Gastroesophageal sphincter (tissue), 4 donors: Measurements from ENCODE around the gene CTSE. TPM values are rescaled to one million over a fixed set of nuclear protein-coding genes. Genes with fewer than 3 reads are reported as not detected.
"Not testable (repeated sequence)": the region's sequence is repeated elsewhere in the genome, so short reads cannot be mapped to it uniquely, and the experiment has no call there.

Source experiments
- ATAC-seq: fragments of 150-250 bp; one replicate; pipeline ENCODE4 v1.9.1; 2016; ENCODE audit warnings: mild to moderate bottlenecking, moderate library complexity
- H3K27ac ChIP-seq, 4 donors: fragments of 200-600 bp; sonication (generic) in 3 of 4; 1 replicate in 3 of 4; 2 replicates in 1 of 4; pipeline ENCODE4 v1.5.1; 2016 to 2019
- H3K27me3 ChIP-seq: fragments of 200-600 bp; sonication (generic); one replicate; pipeline ENCODE4 v1.5.1; 2019
- H3K36me3 ChIP-seq, 2 donors: fragments of 200-600 bp; sonication (generic); one replicate each; pipeline ENCODE4 v1.5.1; 2019; ENCODE audit warnings: control low read depth in 1 of 2
- H3K4me1 ChIP-seq, 3 donors: fragments of 200-600 bp; sonication (generic); 1 replicate in 2 of 3; 2 replicates in 1 of 3; pipeline ENCODE4 v1.5.1; 2016 to 2019; ENCODE audit warnings: control low read depth in 2 of 3
- H3K4me3 ChIP-seq, 2 donors: fragments of 200-600 bp; sonication (generic); one replicate each; pipeline ENCODE4 v1.5.1; 2019; ENCODE audit warnings: mild to moderate bottlenecking in 1 of 2, moderate library complexity in 1 of 2
- H3K9me3 ChIP-seq, 3 donors: fragments of 200-600 bp; sonication (generic); one replicate each; pipeline ENCODE4 v1.5.1; 2017 to 2019; ENCODE audit warnings: control low read depth in 2 of 3
- CTCF ChIP-seq, 4 experiments: fragments of 200-600 bp in 2 of 4; fragments of 450-650 bp in 2 of 4; sonication (generic) in 1 of 4; IDR thresholded peaks; one replicate each; pipeline ENCODE4 v1.5.1; 2017 to 2019; ENCODE audit warnings: antibody characterized with exemption in 4 of 4, mild to moderate bottlenecking in 2 of 4, moderate library complexity in 2 of 4
- EP300 ChIP-seq: sonication (generic); formaldehyde crosslinking; IDR thresholded peaks from one replicate; pipeline ENCODE4 v1.6.1; 2017; ENCODE audit warnings: antibody characterized with exemption, mild to moderate bottlenecking
- POLR2A ChIP-seq, 2 donors: fragments of 450-650 bp; IDR thresholded peaks; one replicate each; pipeline ENCODE4 v1.6.1; 2017; ENCODE audit warnings: antibody characterized with exemption in 2 of 2, mild to moderate bottlenecking in 2 of 2, moderate library complexity in 1 of 2
- POLR2AphosphoS5 ChIP-seq: sonication (generic); formaldehyde crosslinking; IDR thresholded peaks from one replicate; pipeline ENCODE4 v1.6.1; 2017; ENCODE audit warnings: antibody characterized with exemption
- WGBS, 2 donors: methylation state at CpG; one replicate each; pipeline ENCODE4 v1.1.5; 2018; ENCODE audit warnings: low coverage in 1 of 2; 5-methylcytosine and 5-hydroxymethylcytosine counted together
- total RNA-seq, 4 donors: library from RNA; depleted of rRNA; stranded (reverse); fragments of >200 nt; gene quantifications; one replicate each; pipeline ENCODE4 v1.1.0, GENCODE V29; 2016

The CTSE gene
- total RNA-seq, 4 donors from 2014 or later: not detected

- ATAC-seq: no peak
- Histone ChIP-seq H3K4me1 (no peaks in the 10 kb centered on the region), H3K4me3 (no peak overlapping the region), H3K27me3 (peaks cover 3% of the 10 kb centered on the region), H3K9me3 (no peaks in the 10 kb centered on the region), H3K36me3 (no peaks in the 10 kb centered on the region), H3K27ac (no peak overlapping the region)
- no peak for TF ChIP-seq CTCF (IDR thresholded peaks at IDR 0.05)
- TF ChIP-seq POLR2AphosphoS5: no peak
- TF ChIP-seq POLR2A (IDR thresholded peaks at IDR 0.05): no peak
- no peak for TF ChIP-seq EP300
- 63 to 82% methylated on average over 3 to 4 of the region's 6 CpGs for WGBS, 2 donors
Observed at GRCh38 chr1:206066479-206067171, 42.9 kb upstream of the CTSE start.

- Histone ChIP-seq H3K36me3 (no peaks in the 10 kb centered on the region), H3K4me1 (no peaks in the 10 kb centered on the region), H3K27me3 (peaks cover 3% of the 10 kb centered on the region), H3K4me3 (no peak overlapping the region), H3K27ac (no peak overlapping the region), H3K9me3 (no peaks in the 10 kb centered on the region)
- 100% methylated on average over 2 of the region's 4 CpGs; no CpG with 5 or more reads in 1 of the 2 donors for whole genome bisulfite sequencing, 2 donors
- ATAC-seq: no peak
- TF ChIP-seq CTCF (IDR thresholded peaks at IDR 0.05) (no peak), EP300 (no peak), POLR2A (IDR thresholded peaks at IDR 0.05) (no peak), POLR2AphosphoS5 (no peak)
Observed at GRCh38 chr1:206065547-206066145, 42.0 kb upstream of the CTSE start.

- WGBS, 2 donors: no CpG with 5 or more reads among the region's 25 CpGs
- H3K36me3 ChIP-seq, H3K27ac ChIP-seq, ATAC-seq, H3K27me3 ChIP-seq, H3K4me3 ChIP-seq, H3K9me3 ChIP-seq, H3K4me1 ChIP-seq: not testable (repeated sequence)
Observed at GRCh38 chr1:206064501-206064900, 40.8 kb upstream of the CTSE start.

- not testable (repeated sequence) for H3K27me3 ChIP-seq, H3K9me3 ChIP-seq, H3K27ac ChIP-seq, ATAC-seq, H3K4me3 ChIP-seq, H3K36me3 ChIP-seq, H3K4me1 ChIP-seq
- WGBS, 2 donors: no CpG with 5 or more reads among the region's 35 CpGs
Observed at GRCh38 chr1:206064001-206064400, 40.3 kb upstream of the CTSE start.

GRCh38 chr1:206062464-206062863 lies 38.8 kb upstream of the CTSE start:
- no peak for ATAC-seq
- Histone ChIP-seq H3K4me3 (no peak overlapping the region), H3K27me3 (peaks cover 4% of the 10 kb centered on the region), H3K9me3 (no peaks in the 10 kb centered on the region), H3K36me3 (no peaks in the 10 kb centered on the region), H3K27ac (no peak overlapping the region), H3K4me1 (no peaks in the 10 kb centered on the region)
- WGBS, 2 donors: 60 to 69% methylated on average over 4 to 5 of the region's 6 CpGs
- no peak for TF ChIP-seq EP300

GRCh38 chr1:206060844-206061243 lies 37.1 kb upstream of the CTSE start:
- Histone ChIP-seq H3K36me3 (no peaks in the 10 kb centered on the region), H3K27me3 (peaks cover 4% of the 10 kb centered on the region), H3K27ac (no peak overlapping the region), H3K9me3 (no peaks in the 10 kb centered on the region), H3K4me1 (no peaks in the 10 kb centered on the region), H3K4me3 (no peak overlapping the region)
- 78 to 83% methylated on average over 1 to 3 of the region's 3 CpGs for WGBS, 2 donors
- TF ChIP-seq CTCF (IDR thresholded peaks at IDR 0.05) (no peak), POLR2A (IDR thresholded peaks at IDR 0.05) (no peak), EP300 (no peak), POLR2AphosphoS5 (no peak)
- ATAC-seq: no peak
